ENCODE measurements around the gene RRAS2.
"Not testable (repeated sequence)": the region's sequence is repeated elsewhere in the genome, so short reads cannot be mapped to it uniquely, and the experiment has no call there.

Gene RRAS2

GRCh38 chr11:14300661-14301304 is 58.2 kb downstream of the RRAS2 start:
- DNase-seq = peak in 4 of 6 experiments; percentile 8 to 27 (median 20)

GRCh38 chr11:14299921-14300320 is 59.1 kb downstream of the RRAS2 start:
- DNase-seq = no peak

- DNase-seq = no peak
Observed at GRCh38 chr11:14290422-14290821, 68.6 kb downstream of the RRAS2 start.

- DNase-seq = no peak
Observed at GRCh38 chr11:14288189-14288935, 70.6 kb downstream of the RRAS2 start.

GRCh38 chr11:14278869-14279268 is 80.1 kb downstream of the RRAS2 start:
- not testable (repeated sequence) for DNase-seq

GRCh38 chr11:14275076-14275475 is 83.9 kb downstream of the RRAS2 start:
- no peak for DNase-seq

GRCh38 chr11:14273895-14274294 is 85.1 kb downstream of the RRAS2 start:
- no peak for DNase-seq

GRCh38 chr11:14270690-14271542 is 88.1 kb downstream of the RRAS2 start:
- DNase-seq = peak in 2 of 6 experiments; percentile 6 to 10

- no peak for DNase-seq
Observed at GRCh38 chr11:14269692-14270573, 89.0 kb downstream of the RRAS2 start.

- no peak for DNase-seq
Observed at GRCh38 chr11:14267861-14268635, 90.9 kb downstream of the RRAS2 start.

GRCh38 chr11:14266622-14267021 is 92.4 kb downstream of the RRAS2 start:
- no peak for DNase-seq

GRCh38 chr11:14264966-14265365 is 94.0 kb downstream of the RRAS2 start:
- no peak for DNase-seq

- DNase-seq = no peak
Observed at GRCh38 chr11:14262271-14262846, 96.6 kb downstream of the RRAS2 start.

- DNase-seq = no peak
Observed at GRCh38 chr11:14261066-14261465, 97.9 kb downstream of the RRAS2 start.

GRCh38 chr11:14259878-14260277 is 99.1 kb downstream of the RRAS2 start:
- no peak for DNase-seq

- DNase-seq = no peak
Observed at GRCh38 chr11:14259186-14259784, 99.7 kb downstream of the RRAS2 start.

- no peak for DNase-seq
Observed at GRCh38 chr11:14258221-14258935, 100.6 kb downstream of the RRAS2 start.

- DNase-seq = no peak
Observed at GRCh38 chr11:14255238-14255534, 103.8 kb downstream of the RRAS2 start.

GRCh38 chr11:14254533-14255237 is 104.3 kb downstream of the RRAS2 start:
- DNase-seq = no peak

- DNase-seq = no peak
Observed at GRCh38 chr11:14253840-14254239, 105.1 kb downstream of the RRAS2 start.
